PFSK-1 (cell line): ENCODE data around the gene SLC22A7.

ENCODE experiments used
- FOXP2 ChIP-seq: optimal IDR thresholded peaks from 2 replicates; pipeline ENCODE3; 2011; ENCODE audit warnings: borderline replicate concordance, control low read depth, inconsistent platforms; ENCODE audit not compliant: insufficient read depth; ENCODE audit errors: extremely low read length, extremely low read depth
- POLR2AphosphoS5 ChIP-seq: IDR thresholded peaks from 2 replicates; pipeline ENCODE4 v1.6.1; 2012; ENCODE audit warnings: low read depth, mild to moderate bottlenecking, control low read depth, low read length, moderate library complexity
- SIN3A ChIP-seq: IDR thresholded peaks from 2 replicates; pipeline ENCODE4 v1.6.1; 2012; ENCODE audit warnings: mild to moderate bottlenecking, low read length, moderate library complexity, borderline replicate concordance; ENCODE audit not compliant: insufficient read depth
- TAF1 ChIP-seq: IDR thresholded peaks from 2 replicates; pipeline ENCODE4 v1.6.1; 2012; ENCODE audit warnings: low read length, control low read depth, borderline replicate concordance; ENCODE audit not compliant: insufficient read depth
- TF ChIP-seq, protein P1 (sequence below), 2 experiments: IDR thresholded peaks; 2 replicates each; pipeline versions ENCODE4 v1.6.1 to v1.8.0; 2011 to 2012; ENCODE audit warnings: low read depth in 2 of 2, low read length in 2 of 2, control low read depth in 1 of 2, inconsistent platforms in 1 of 2, mild to moderate bottlenecking in 1 of 2, moderate library complexity in 1 of 2; ENCODE audit not compliant: insufficient read depth in 1 of 2

The SLC22A7 gene

DNA sequence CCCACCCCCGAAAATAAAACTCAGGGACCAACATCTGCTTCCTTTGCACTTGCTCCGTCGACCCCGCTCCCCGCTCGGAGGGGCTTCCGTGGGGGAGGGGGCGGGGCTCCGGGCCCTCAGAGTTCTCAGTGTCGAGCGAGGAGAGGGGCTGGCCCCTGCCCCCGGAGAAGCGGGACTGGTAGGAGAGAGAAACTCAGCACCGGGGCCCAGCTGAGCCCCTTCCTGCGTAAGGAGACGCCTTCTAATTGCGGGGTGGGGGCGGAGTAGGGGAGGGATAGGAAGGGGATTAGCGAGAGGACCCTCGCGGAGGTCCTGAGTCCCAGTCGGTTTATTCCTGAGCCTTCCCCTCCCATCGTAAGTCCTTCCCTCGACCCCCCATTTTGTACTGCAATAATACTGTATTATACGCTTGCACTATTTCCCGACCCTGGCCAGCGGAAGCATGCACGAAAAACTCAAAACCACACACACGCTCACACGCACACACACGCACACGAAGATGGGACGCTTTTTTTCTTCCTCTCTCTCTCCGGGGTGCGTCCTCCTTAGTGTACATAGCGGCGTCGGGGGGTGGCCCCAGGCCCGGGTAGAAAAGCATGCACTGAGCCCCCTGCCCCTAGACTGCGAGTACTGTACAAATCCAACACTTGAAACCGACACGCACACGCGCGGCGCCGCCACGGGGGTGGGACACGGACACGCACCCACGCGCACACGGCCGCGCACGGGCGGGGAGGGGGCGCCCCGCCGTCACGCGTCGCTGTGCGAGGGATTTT lies 22.1 kb upstream of the SLC22A7 start:
- no peak for TF ChIP-seq POLR2AphosphoS5
- no peak for TF ChIP-seq SIN3A
- no peak for TF ChIP-seq TAF1
- TF ChIP-seq, protein P1, sequence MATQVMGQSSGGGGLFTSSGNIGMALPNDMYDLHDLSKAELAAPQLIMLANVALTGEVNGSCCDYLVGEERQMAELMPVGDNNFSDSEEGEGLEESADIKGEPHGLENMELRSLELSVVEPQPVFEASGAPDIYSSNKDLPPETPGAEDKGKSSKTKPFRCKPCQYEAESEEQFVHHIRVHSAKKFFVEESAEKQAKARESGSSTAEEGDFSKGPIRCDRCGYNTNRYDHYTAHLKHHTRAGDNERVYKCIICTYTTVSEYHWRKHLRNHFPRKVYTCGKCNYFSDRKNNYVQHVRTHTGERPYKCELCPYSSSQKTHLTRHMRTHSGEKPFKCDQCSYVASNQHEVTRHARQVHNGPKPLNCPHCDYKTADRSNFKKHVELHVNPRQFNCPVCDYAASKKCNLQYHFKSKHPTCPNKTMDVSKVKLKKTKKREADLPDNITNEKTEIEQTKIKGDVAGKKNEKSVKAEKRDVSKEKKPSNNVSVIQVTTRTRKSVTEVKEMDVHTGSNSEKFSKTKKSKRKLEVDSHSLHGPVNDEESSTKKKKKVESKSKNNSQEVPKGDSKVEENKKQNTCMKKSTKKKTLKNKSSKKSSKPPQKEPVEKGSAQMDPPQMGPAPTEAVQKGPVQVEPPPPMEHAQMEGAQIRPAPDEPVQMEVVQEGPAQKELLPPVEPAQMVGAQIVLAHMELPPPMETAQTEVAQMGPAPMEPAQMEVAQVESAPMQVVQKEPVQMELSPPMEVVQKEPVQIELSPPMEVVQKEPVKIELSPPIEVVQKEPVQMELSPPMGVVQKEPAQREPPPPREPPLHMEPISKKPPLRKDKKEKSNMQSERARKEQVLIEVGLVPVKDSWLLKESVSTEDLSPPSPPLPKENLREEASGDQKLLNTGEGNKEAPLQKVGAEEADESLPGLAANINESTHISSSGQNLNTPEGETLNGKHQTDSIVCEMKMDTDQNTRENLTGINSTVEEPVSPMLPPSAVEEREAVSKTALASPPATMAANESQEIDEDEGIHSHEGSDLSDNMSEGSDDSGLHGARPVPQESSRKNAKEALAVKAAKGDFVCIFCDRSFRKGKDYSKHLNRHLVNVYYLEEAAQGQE (IDR thresholded peaks at IDR 0.05; ENCODE audit: insufficient read depth in 1 of 2, low read depth in 2 of 2, low read length in 2 of 2) = no peak
- no peak for TF ChIP-seq FOXP2

DNA sequence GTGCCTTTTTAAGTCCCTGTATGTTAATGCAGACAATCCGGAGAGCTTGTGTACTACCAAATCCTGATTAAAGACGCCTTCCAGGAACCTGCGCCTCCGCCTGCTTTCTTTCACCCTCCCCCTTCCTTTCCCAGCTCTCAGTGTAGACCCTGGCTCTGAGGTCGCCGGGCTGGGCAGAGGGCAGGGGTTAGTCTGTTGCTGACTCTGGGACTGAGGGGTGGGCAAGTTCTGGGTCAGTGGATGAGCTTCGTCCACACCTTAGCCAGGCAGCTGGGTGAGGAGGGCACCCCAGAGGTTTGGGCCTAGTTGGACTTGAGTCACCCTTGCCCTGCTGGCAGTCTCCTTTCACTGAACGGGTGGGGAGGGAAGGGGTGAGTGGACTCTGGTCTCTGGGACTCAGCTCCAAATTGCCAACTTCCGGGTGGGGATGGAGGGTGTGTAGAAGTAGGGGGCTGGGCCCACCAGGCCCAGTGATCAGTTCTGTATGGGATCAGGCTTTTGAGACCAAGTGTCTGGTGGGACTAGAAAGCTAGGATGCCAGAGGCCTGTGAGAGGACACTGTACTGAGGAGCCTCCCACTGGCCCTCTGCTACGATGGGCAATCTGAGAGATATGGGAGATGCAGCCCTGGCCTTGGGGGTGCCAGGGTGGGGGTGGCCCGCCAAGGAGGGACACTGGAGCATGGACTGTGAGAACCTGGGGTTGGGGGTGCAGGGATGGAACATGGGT lies 21.3 kb upstream of the SLC22A7 start:
- TF ChIP-seq POLR2AphosphoS5 = no peak

DNA sequence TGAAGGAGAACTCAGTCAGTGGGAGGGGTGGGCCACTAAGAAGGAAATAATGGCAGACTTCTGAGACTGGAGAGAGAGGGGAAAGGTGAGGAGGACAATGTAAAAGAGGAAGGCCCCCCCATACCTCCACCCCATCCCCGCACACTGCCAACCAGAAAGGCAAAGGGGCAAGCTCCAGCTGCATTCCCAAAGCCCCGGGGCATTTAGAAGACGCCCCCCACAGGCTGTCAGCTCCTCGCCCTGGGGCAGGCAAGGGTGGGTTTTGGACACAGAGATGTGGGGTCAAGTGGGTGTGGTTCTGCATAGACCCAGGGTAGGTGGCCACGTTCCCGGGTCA lies 20.8 kb upstream of the SLC22A7 start:
- TF ChIP-seq TAF1 (no peak), FOXP2 (no peak)

DNA sequence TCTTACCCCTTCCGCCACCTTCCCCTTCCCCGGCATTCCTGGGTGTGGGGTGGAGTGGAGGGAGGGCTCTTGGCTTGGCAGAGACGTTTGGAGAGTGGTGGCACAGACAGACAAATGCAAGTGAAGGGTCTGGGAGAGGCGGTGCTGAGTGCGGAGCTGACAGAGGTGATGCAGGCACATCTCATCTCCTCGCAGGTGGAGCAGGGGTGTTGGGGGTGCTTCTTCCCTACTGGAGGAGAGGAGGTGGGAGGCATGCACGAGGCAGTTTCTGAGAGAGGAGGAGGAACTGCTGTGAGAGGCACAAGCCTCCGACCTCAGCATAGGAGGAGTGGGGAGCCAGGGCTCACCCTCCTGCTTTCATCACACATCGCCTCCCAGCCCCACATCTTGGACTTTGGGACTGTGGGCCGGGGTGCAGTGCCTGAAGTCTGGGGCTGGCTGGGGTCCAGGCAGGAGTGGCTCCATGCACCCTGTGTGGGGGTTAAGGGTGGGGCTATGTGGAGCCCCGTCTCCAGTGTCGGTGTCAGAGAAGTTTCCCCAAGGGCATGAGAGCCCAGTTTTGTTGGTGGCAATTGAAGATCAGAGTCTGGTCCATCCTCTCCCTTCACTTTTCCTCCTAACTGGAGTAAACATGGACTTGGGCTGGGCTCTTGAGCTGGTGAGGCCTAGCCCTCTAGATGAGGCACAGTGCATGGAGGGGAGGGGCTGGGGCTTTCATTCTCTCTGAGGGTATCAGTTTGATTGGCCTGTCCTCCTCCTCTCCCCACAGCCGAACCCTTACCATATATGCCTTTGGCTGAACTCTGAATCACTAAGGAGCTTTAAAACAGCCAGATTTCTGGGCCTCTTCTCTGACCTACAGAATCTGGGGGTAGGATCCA lies 20.2 kb upstream of the SLC22A7 start:
- no peak for TF ChIP-seq TAF1
- TF ChIP-seq SIN3A = no peak
- TF ChIP-seq, protein P1 (IDR thresholded peaks at IDR 0.05; ENCODE audit: insufficient read depth in 1 of 2, low read depth in 2 of 2, low read length in 2 of 2) = no peak
- no peak for TF ChIP-seq POLR2AphosphoS5
- no peak for TF ChIP-seq FOXP2

DNA sequence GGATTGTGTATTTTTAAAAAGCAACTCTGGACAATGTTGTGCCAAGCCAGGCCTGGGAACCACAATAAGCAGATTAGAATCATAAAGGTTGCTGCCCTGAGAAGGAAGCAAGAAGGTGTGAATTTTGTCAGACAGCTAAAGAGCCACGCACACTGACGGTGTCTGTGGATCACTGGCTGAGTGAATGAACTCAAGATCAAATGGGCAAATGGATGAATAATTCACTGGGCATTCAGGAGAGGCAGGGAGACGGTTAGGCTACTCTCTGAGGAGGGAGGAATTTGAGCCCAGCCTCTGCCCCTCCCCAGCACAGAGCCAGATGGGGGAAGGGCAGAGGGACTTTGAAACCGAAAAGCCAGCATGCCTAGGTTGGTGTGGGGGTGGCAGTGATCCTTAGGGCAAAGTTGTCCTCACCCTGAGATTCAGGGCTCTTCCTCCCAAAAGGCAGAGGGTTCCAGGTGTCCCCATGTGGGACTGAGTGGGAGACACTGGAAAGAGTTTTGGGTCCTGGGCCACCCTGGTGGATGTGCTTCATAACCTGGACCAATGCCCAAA lies 19.5 kb upstream of the SLC22A7 start:
- TF ChIP-seq TAF1 (no peak), SIN3A (no peak), POLR2AphosphoS5 (no peak), FOXP2 (no peak)
- TF ChIP-seq, protein P1 (IDR thresholded peaks at IDR 0.05; ENCODE audit: insufficient read depth in 1 of 2, low read depth in 2 of 2, low read length in 2 of 2) = no peak
